Stomach (tissue), 9 donors: Measurements from ENCODE around the gene DHCR24. TPM values are rescaled to one million over a fixed set of nuclear protein-coding genes. Genes with fewer than 3 reads are reported as not detected.

Experiments used
- DNase-seq, 2 donors: peaks; one replicate each; pipeline versions ENCODE4 v3.0.0 to v3.0.0-alpha.2; 2013 to 2019
- H3K27ac ChIP-seq, 5 donors: fragments of 200-600 bp in 4 of 5; sonication (generic) in 4 of 5; one replicate each; pipeline ENCODE4 v1.5.1; 2013 to 2019; ENCODE audit warnings: mild to moderate bottlenecking in 1 of 5, moderate library complexity in 1 of 5
- H3K27me3 ChIP-seq, 3 donors: fragments of 200-600 bp; sonication (generic); one replicate each; pipeline ENCODE4 v1.5.1; 2017 to 2019; ENCODE audit warnings: mixed run types in 1 of 3
- H3K36me3 ChIP-seq, 4 donors: fragments of 200-600 bp; sonication (generic); 1 replicate in 3 of 4; 2 replicates in 1 of 4; pipeline ENCODE4 v1.5.1; 2016 to 2019
- H3K4me1 ChIP-seq, 4 donors: fragments of 200-600 bp; sonication (generic); one replicate each; pipeline ENCODE4 v1.5.1; 2016 to 2019
- H3K4me3 ChIP-seq, 4 donors: fragments of 200-600 bp; sonication (generic) in 3 of 4; one replicate each; pipeline ENCODE4 v1.5.1; 2016 to 2019; ENCODE audit warnings: mild to moderate bottlenecking in 1 of 4
- H3K9me3 ChIP-seq, 4 donors: fragments of 200-600 bp; sonication (generic); one replicate each; pipeline ENCODE4 v1.5.1; 2016 to 2019
- EP300 ChIP-seq: sonication (generic); formaldehyde crosslinking; IDR thresholded peaks from one replicate; pipeline ENCODE4 v1.6.1; 2017; ENCODE audit warnings: antibody characterized with exemption
- POLR2A ChIP-seq, 4 donors: fragments of 450-650 bp; IDR thresholded peaks; one replicate each; pipeline ENCODE4 v1.6.1; 2016; ENCODE audit warnings: antibody characterized with exemption in 4 of 4, control low read depth in 2 of 4, mild to moderate bottlenecking in 1 of 4, moderate library complexity in 1 of 4
- POLR2AphosphoS5 ChIP-seq, 3 donors: sonication (generic); formaldehyde crosslinking; IDR thresholded peaks; one replicate each; pipeline ENCODE4 v1.6.1; 2016; ENCODE audit warnings: antibody characterized with exemption in 3 of 3
- WGBS, 5 donors: extraction: QIAGEN DNeasy Blood & Tissue Kit in 3 of 5; methylation state at CpG; one replicate each; pipeline versions ENCODE4 v1.1.5 to v1.1.7; 2013 to 2018; 5-methylcytosine and 5-hydroxymethylcytosine counted together
- intact Hi-C: fragments of 100-400 bp; cut with DNase I; formaldehyde crosslinking; loops from one replicate; pipeline ENCODE4 v1.15.1; 2023; ENCODE audit warnings: low total_unique reads
- polyA plus RNA-seq, 3 donors: library from polyadenylated mRNA; stranded (reverse); fragments of 200-250 nt; gene quantifications; one replicate each; pipeline ENCODE4 v1.2.3, GENCODE V29; 2013
- total RNA-seq, 5 donors: library from RNA; depleted of rRNA; stranded (reverse); fragments of >200 nt; gene quantifications; one replicate each; pipeline versions ENCODE4 v1.1.0 to v1.2.3, GENCODE V29; 2014 to 2016
- TF ChIP-seq, protein P1 (sequence below), 7 experiments: fragments of 450-650 bp in 4 of 7; fragments of 200-600 bp in 3 of 7; sonication (generic) in 3 of 7; IDR thresholded peaks; one replicate each; pipeline ENCODE4 v1.5.1; 2016 to 2019; ENCODE audit warnings: antibody characterized with exemption in 7 of 7, control low read depth in 2 of 7, mild to moderate bottlenecking in 1 of 7
- donor health status: healthy with polysubstance abuse.
- donor health status: Bipolar disorder and iron deficiency.
- donor health status: healthy.

DHCR24 gene
- total and polyA plus RNA-seq, 8 donors, result 20.0 to 347 (median 69.0) TPM

DNA sequence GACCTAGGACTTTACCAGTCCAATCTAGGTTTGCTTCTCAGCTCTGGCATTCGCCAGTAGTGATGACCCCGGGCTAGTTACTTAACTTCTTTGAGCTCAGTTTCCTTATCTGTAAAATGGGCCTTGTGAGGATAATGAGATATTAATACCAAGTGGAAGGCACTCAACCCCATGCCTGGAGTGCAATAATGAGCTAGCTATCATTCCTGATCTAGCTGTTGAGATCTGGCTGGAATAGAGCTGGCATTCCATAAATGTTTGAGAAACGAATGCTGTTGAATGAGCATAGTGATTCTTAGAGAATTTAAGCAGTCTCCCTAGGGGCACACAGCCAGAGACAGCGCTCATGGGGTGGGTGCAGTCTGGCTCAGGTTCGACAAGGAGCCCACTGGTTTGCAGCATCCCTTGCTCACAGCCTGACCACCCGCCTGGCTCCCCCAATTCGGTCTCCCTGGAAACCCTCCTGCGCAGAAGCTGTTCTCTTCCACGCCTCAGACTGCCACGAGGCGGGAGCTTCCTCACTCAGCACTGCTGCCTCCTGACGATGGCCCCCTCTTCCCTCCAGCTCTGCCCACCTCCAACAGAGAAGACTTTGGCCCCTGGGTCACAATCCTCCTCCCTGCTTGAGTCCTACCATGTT lies 32.5 kb downstream of the DHCR24 start:
- Histone ChIP-seq H3K27ac (no peak overlapping the region), H3K36me3 (peaks cover 40 to 88% (median 78%) of the 10 kb centered on the region in 4 donors), H3K27me3 (no peaks in the 10 kb centered on the region), H3K4me1 (peaks cover 3 to 31% (median 10%) of the 10 kb centered on the region in 4 donors), H3K9me3 (no peaks in the 10 kb centered on the region), H3K4me3 (no peak overlapping the region)
- TF ChIP-seq, protein P1, sequence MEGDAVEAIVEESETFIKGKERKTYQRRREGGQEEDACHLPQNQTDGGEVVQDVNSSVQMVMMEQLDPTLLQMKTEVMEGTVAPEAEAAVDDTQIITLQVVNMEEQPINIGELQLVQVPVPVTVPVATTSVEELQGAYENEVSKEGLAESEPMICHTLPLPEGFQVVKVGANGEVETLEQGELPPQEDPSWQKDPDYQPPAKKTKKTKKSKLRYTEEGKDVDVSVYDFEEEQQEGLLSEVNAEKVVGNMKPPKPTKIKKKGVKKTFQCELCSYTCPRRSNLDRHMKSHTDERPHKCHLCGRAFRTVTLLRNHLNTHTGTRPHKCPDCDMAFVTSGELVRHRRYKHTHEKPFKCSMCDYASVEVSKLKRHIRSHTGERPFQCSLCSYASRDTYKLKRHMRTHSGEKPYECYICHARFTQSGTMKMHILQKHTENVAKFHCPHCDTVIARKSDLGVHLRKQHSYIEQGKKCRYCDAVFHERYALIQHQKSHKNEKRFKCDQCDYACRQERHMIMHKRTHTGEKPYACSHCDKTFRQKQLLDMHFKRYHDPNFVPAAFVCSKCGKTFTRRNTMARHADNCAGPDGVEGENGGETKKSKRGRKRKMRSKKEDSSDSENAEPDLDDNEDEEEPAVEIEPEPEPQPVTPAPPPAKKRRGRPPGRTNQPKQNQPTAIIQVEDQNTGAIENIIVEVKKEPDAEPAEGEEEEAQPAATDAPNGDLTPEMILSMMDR (IDR thresholded peaks at IDR 0.05), result no peak
- TF ChIP-seq POLR2AphosphoS5 (IDR thresholded peaks at IDR 0.05), result no peak
- no peak for TF ChIP-seq POLR2A (IDR thresholded peaks at IDR 0.05)
- TF ChIP-seq EP300, result no peak
- intact Hi-C loops, result no loop called here
- no peak for DNase-seq
- WGBS, 5 donors, result 87 to 95% (median 93%) methylated on average over 12 of the region's 12 CpGs

DNA sequence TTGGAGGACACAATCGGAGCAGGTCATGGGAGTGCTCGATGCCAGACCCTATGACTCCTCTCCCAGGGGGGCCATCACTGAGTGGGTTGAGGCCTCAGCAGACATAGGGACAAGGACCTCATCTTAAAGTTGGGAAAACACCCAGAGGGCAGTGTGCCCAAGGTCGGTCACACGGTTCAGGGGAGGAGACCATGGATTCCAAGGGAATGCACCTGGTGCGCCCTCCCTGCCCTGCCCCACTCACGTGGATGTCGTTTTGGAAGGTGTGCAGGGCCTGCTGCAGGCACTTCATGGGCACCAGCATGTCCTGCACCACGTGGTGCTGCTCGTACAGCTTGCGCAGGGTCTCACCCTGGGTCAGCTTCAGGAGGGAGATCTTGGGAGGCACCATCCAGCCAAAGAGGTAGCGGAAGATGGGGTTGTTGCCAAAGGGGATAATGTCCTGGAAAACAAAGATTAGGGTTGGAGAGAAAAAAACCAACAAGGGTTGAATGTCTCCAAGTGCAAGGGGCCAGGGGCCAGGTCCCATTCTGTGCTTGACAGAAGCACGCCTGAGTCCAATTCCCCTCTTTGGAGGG lies 33.1 kb downstream of the DHCR24 start:
- Histone ChIP-seq H3K4me3 (no peak overlapping the region), H3K27me3 (no peaks in the 10 kb centered on the region), H3K36me3 (peaks cover 40 to 85% (median 82%) of the 10 kb centered on the region in 4 donors), H3K27ac (no peak overlapping the region), H3K9me3 (no peaks in the 10 kb centered on the region), H3K4me1 (peaks cover 3 to 30% (median 11%) of the 10 kb centered on the region in 4 donors)
- TF ChIP-seq POLR2A (IDR thresholded peaks at IDR 0.05) (no peak), EP300 (no peak), POLR2AphosphoS5 (IDR thresholded peaks at IDR 0.05) (no peak)
- TF ChIP-seq, protein P1 (IDR thresholded peaks at IDR 0.05), result no peak
- intact Hi-C loops, result no loop called here
- no peak for DNase-seq
- WGBS, 5 donors, result 87 to 90% (median 88%) methylated on average over 10 to 12 of the region's 12 CpGs

DNA sequence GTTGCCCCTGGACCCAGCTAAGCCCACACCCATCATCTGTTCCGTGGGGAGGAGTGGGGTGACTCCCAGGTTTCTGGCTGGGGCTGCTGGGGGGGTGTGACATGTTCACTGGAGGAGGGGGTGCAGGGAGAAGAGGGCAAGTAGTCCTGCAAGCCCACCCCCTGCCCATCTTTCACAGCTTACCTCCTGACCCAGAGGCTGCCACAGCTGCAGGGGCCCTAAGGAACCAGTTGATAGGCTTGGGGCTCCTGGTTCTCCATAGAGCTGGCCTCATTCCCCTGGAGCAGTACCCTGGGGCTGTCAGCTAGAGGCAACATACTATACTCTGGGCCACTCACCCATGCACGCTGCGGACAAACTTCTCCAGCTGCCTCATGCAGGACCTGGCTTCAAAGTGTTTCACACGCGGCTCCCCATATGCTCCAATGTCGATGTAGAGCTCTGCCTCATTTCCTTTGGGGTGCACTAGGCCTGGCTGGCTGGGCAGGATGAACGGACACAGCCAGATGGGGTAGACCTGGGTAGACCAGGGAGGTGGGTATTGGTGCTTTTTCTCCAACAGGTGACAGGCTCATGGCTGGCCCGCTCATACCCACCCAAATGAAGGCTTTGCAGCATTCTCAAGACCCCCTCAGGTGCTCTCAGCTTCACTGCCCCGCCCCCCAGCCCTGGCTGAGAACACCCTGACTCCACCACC lies 33.8 kb downstream of the DHCR24 start:
- no peak for DNase-seq
- 91 to 96% (median 94%) methylated on average over 4 to 9 of the region's 9 CpGs for WGBS, 5 donors
- intact Hi-C loops, result no loop called here
- Histone ChIP-seq H3K4me1 (peaks cover 3 to 24% (median 11%) of the 10 kb centered on the region in 4 donors), H3K4me3 (no peak overlapping the region), H3K27me3 (no peaks in the 10 kb centered on the region), H3K36me3 (peaks cover 42 to 87% (median 84%) of the 10 kb centered on the region in 4 donors), H3K9me3 (no peaks in the 10 kb centered on the region), H3K27ac (no peak overlapping the region)
- TF ChIP-seq, protein P1 (IDR thresholded peaks at IDR 0.05), result no peak
- TF ChIP-seq POLR2A (IDR thresholded peaks at IDR 0.05) (no peak), EP300 (no peak), POLR2AphosphoS5 (IDR thresholded peaks at IDR 0.05) (no peak)

DNA sequence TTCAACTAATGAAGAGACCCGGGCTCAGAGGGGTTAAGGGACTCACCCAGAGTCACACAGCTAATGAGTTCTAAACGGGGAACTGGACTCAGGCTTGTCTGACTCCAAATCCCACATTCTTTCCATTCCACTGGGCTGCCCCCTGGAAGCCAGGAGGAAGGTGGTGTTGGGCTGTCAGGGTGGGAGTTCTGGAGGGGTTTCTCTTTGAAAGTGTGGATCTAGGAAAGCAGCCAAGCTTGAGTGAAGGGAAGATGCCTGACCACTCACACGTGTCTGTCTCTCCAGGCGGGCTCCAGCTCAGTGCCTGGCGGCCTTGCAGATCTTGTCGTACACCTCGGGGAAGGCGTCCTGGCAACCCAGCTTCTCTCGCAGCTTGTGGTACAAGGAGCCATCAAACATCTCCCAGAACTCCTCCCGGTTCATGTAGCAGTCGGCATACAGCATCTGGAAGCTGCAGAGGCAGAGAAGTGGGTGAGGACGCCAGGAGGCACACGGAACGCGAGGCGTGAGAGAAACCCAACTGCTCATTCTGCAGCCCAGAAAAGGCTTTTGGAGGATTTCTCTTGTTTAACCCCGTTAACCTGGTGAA lies 35.0 kb downstream of the DHCR24 start:
- TF ChIP-seq, protein P1 (IDR thresholded peaks at IDR 0.05), result no peak
- no peak for TF ChIP-seq POLR2A (IDR thresholded peaks at IDR 0.05)
- TF ChIP-seq EP300, result no peak
- no peak for TF ChIP-seq POLR2AphosphoS5 (IDR thresholded peaks at IDR 0.05)
- peaks cover 3 to 13% (median 8%) of the 10 kb centered on the region in 4 donors for H3K4me1 ChIP-seq
- intact Hi-C loops, result no loop called here
- no peaks in the 10 kb centered on the region for H3K9me3 ChIP-seq
- no peak overlapping the region for H3K4me3 ChIP-seq
- H3K36me3 ChIP-seq, result peaks cover 43 to 80% (median 78%) of the 10 kb centered on the region in 4 donors
- no peak for DNase-seq
- H3K27me3 ChIP-seq, result no peaks in the 10 kb centered on the region
- no peak overlapping the region for H3K27ac ChIP-seq
- WGBS, 5 donors, result 84 to 88% (median 88%) methylated on average over 17 of the region's 17 CpGs
